GM12873 (cell line): ENCODE results near the gene GRB2.

ENCODE experiments used
- TF ChIP-seq, protein P1 (sequence below): IDR thresholded peaks from 2 replicates; pipeline ENCODE4 v1.5.1; 2012; ENCODE audit warnings: low read depth, mild to moderate bottlenecking, moderate library complexity, low read length, control low read depth; ENCODE audit not compliant: insufficient read depth; ENCODE audit errors: missing control alignments

Gene GRB2

DNA sequence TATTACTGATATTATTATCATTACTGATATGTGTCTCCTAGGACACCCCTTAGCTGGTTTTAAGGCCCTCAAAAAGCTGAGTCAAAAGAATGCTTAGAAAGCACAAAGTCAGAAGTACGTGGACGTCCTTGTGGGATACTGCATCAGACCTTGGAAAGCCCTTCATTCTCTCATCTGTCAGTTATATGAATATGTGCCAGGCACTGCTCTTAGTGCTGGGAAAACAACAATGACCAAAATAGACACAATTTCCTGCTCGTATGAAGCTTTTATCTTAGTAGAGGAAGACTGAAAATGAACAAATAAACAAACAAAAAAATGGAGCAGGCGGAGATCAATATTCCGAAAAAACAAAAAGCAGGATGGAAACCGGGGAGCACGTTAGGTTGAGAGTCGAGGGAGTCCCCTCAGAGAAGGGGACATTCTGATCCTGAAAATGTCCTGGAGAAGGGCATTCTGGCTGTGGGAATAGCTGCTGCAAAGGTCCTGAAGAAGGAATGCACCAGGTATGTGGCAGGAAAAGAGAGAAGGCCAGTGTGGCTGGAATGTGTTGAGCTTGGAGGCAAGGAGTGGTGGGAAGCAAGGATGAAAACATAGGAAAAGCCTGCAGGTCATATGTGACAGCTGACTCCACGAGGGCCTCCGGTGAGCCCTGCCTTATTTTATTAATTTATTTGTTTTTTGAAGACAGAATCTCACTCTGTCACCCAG is 35.4 kb upstream of the GRB2 start:
- TF ChIP-seq, protein P1, sequence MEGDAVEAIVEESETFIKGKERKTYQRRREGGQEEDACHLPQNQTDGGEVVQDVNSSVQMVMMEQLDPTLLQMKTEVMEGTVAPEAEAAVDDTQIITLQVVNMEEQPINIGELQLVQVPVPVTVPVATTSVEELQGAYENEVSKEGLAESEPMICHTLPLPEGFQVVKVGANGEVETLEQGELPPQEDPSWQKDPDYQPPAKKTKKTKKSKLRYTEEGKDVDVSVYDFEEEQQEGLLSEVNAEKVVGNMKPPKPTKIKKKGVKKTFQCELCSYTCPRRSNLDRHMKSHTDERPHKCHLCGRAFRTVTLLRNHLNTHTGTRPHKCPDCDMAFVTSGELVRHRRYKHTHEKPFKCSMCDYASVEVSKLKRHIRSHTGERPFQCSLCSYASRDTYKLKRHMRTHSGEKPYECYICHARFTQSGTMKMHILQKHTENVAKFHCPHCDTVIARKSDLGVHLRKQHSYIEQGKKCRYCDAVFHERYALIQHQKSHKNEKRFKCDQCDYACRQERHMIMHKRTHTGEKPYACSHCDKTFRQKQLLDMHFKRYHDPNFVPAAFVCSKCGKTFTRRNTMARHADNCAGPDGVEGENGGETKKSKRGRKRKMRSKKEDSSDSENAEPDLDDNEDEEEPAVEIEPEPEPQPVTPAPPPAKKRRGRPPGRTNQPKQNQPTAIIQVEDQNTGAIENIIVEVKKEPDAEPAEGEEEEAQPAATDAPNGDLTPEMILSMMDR, result no peak

GRCh38 chr17:75439287-75439686 is 33.8 kb upstream of the GRB2 start:
- TF ChIP-seq, protein P1, result no peak

GRCh38 chr17:75433218-75433783 is 27.8 kb upstream of the GRB2 start:
- TF ChIP-seq, protein P1, result no peak

- TF ChIP-seq, protein P1, result no peak
Observed at GRCh38 chr17:75430159-75430974, 24.9 kb upstream of the GRB2 start.

- TF ChIP-seq, protein P1, result no peak
Observed at GRCh38 chr17:75428543-75429469, 23.3 kb upstream of the GRB2 start.

- TF ChIP-seq, protein P1, result no peak
Observed at GRCh38 chr17:75418531-75418930, 13.1 kb upstream of the GRB2 start.
